ENCODE measurements around the gene PZP. TPM values are rescaled to one million over a fixed set of nuclear protein-coding genes. Genes with fewer than 3 reads are reported as not detected.

Gene PZP
- total and polyA plus RNA-seq, 9 of the 15 experiments (the other 6 are each of a cell fraction or from before 2014, with no cell fraction given), result 0.01 TPM; not detected in 8

- Histone ChIP-seq H3K9me1 (ENCODE audit: control insufficient read depth, insufficient read depth, low read length) (no peaks in the 10 kb centered on the region), H3K4me2 (ENCODE audit: insufficient read depth, low read length) (no peak overlapping the region), H3K79me2 (ENCODE audit: control insufficient read depth, insufficient read depth, low read length) (no peaks in the 10 kb centered on the region), H4K20me1 (replicated peaks; ENCODE audit: control insufficient read depth, insufficient read depth, low read length) (no peaks in the 10 kb centered on the region), H3K9ac (ENCODE audit: insufficient read depth in 1 of 2, low read depth in 2 of 2, low read length in 2 of 2) (no peak overlapping the region), H3K36me3 (ENCODE audit: control insufficient read depth, insufficient read depth, low read length) (no peaks in the 10 kb centered on the region), H3K27ac (ENCODE audit: extremely low read depth, low read depth, low read length) (no peak overlapping the region), H3K4me1 (replicated peaks in 1 of 2; ENCODE audit: control insufficient read depth in 2 of 2, insufficient read depth in 2 of 2, low read length in 2 of 2) (no peaks in the 10 kb centered on the region), H3K27me3 (ENCODE audit: control insufficient read depth in 2 of 2, insufficient read depth in 2 of 2, low read length in 2 of 2) (peaks cover 0 to 2% of the 10 kb centered on the region in 2 experiments; a peak in 2 of 5 replicates), H3K9me3 (replicated peaks; ENCODE audit: control insufficient read depth, insufficient read depth, low read depth, low read length) (no peaks in the 10 kb centered on the region), H3K4me3 (no peak overlapping the region), H2AFZ (ENCODE audit: low read depth, low read length) (no peak overlapping the region)
- CTCF ChIA-PET (ENCODE audit: low intra/inter-chr PET ratio), result no interaction called here
- no peak for TF ChIP-seq E2F8 (IDR thresholded peaks at IDR 0.05; ENCODE audit: low read depth, partially characterized antibody)
- no peak for TF ChIP-seq CBFA2T2 (conservative IDR thresholded peaks at IDR 0.05)
- no peak for TF ChIP-seq XRCC5 (IDR thresholded peaks at IDR 0.05; ENCODE audit: low read depth, low read length)
- BruUV-seq (replicated peaks), result no TSS peak
- WGBS (ENCODE audit: insufficient coverage, low coverage, missing lambda C conversion rate), result 0% methylated on average over 1 of the region's 1 CpG
- POLR2A ChIA-PET, result no interaction called here
- intact Hi-C loops (cut with micrococcal nuclease), result no loop called here
- in situ Hi-C loops (cut with MboI), result no loop called here
- no peak for FAIRE-seq
- DNase-seq (ENCODE audit: extremely low read depth in 1 of 4, low spot score in 3 of 4), result no peak
- ATAC-seq, result no peak
Measured at GRCh38 chr12:9111525-9111924, 96.7 kb downstream of the PZP start.
